NOMO-1 treated with DMSO at 0.1 percent for 48 hours (cell line): ENCODE measurements around the gene ZBTB25.

Experiments
- DNase-seq: peaks from one replicate; lab custom pipeline; 2025; ENCODE audit not compliant: unreplicated experiment; lab: John Stamatoyannopoulos, UW

The ZBTB25 gene

GRCh38 chr14:64400829-64401459, 102.7 kb downstream of the ZBTB25 start:
- no peak for DNase-seq
